GM18870 (cell line): ENCODE measurements around the gene DOK6.

Source experiments
- ATAC-seq: cut with Tn5 transposase; IDR thresholded peaks from one replicate; pipeline ENCODE4 v1.9.1; 2021; ENCODE audit warnings: moderate library complexity; ENCODE audit not compliant: unreplicated experiment

DOK6 gene

GRCh38 chr18:69432847-69433246 is 32.2 kb downstream of the DOK6 start:
- no peak for ATAC-seq

- no peak for ATAC-seq
Measured at GRCh38 chr18:69435000-69435399, 34.3 kb downstream of the DOK6 start.

GRCh38 chr18:69444221-69444620 is 43.5 kb downstream of the DOK6 start:
- ATAC-seq = no peak

- ATAC-seq = no peak
Measured at GRCh38 chr18:69447886-69448285, 47.2 kb downstream of the DOK6 start.

GRCh38 chr18:69455125-69455524 is 54.4 kb downstream of the DOK6 start:
- ATAC-seq = no peak

GRCh38 chr18:69469444-69469919 is 68.8 kb downstream of the DOK6 start:
- ATAC-seq = no peak

- no peak for ATAC-seq
Measured at GRCh38 chr18:69480460-69480859, 79.8 kb downstream of the DOK6 start.

- no peak for ATAC-seq
Measured at GRCh38 chr18:69483574-69483973, 82.9 kb downstream of the DOK6 start.

GRCh38 chr18:69484699-69485396 is 84.2 kb downstream of the DOK6 start:
- ATAC-seq = no peak

GRCh38 chr18:69487488-69488394 is 87.1 kb downstream of the DOK6 start:
- ATAC-seq = no peak

- ATAC-seq = no peak
Measured at GRCh38 chr18:69490072-69490471, 89.4 kb downstream of the DOK6 start.

GRCh38 chr18:69490813-69491212 is 90.1 kb downstream of the DOK6 start:
- ATAC-seq = no peak

- no peak for ATAC-seq
Measured at GRCh38 chr18:69491576-69491975, 90.9 kb downstream of the DOK6 start.

GRCh38 chr18:69492861-69493260 is 92.2 kb downstream of the DOK6 start:
- no peak for ATAC-seq

GRCh38 chr18:69494841-69495240 is 94.2 kb downstream of the DOK6 start:
- ATAC-seq = no peak

- no peak for ATAC-seq
Measured at GRCh38 chr18:69495338-69495737, 94.7 kb downstream of the DOK6 start.

GRCh38 chr18:69495841-69496533 is 95.3 kb downstream of the DOK6 start:
- no peak for ATAC-seq

- no peak for ATAC-seq
Measured at GRCh38 chr18:69518989-69519388, 118.3 kb downstream of the DOK6 start.

- ATAC-seq = no peak
Measured at GRCh38 chr18:69523582-69523981, 122.9 kb downstream of the DOK6 start.

GRCh38 chr18:69528435-69528834 is 127.7 kb downstream of the DOK6 start:
- ATAC-seq = no peak

GRCh38 chr18:69529151-69529550 is 128.5 kb downstream of the DOK6 start:
- ATAC-seq = no peak
